Neural cell (in vitro differentiated cells): ENCODE results near the gene ZNF462. TPM values are rescaled to one million over a fixed set of nuclear protein-coding genes. Genes with fewer than 3 reads are reported as not detected.

Source experiments
- H2AFZ ChIP-seq: fragments of 200-600, 300-800 bp; sonication (generic), shearing (Covaris generic); 2 replicates; pipeline ENCODE4 v1.6.0; 2014; ENCODE audit warnings: low read depth, mild to moderate bottlenecking, antibody characterized with exemption, low read length, moderate library complexity
- H3F3A ChIP-seq: fragments of 200-600 bp; shearing (Covaris generic); 2 replicates; pipeline ENCODE4 v1.6.1; 2016; ENCODE audit warnings: mild to moderate bottlenecking, moderate library complexity, mixed read lengths, antibody characterized with exemption, low read length; ENCODE audit not compliant: insufficient read depth, poor library complexity, severe bottlenecking
- H3K27ac ChIP-seq: fragments of 200-600, 300-800 bp; sonication (generic), shearing (Covaris generic); 2 replicates; pipeline ENCODE4 v1.5.1; 2014; ENCODE audit warnings: mild to moderate bottlenecking, low read length, moderate library complexity
- H3K27me3 ChIP-seq: fragments of 300-800, 200-600 bp; sonication (generic), shearing (Covaris generic); 2 replicates; pipeline ENCODE4 v1.6.0; 2014; ENCODE audit warnings: mild to moderate bottlenecking, low read depth, low read length, moderate library complexity; ENCODE audit not compliant: insufficient read depth
- H3K36me3 ChIP-seq: fragments of 300-800, 200-600 bp; sonication (generic), shearing (Covaris generic); 2 replicates; pipeline ENCODE4 v1.5.1; 2014; ENCODE audit warnings: mild to moderate bottlenecking, antibody characterized with exemption, low read length, moderate library complexity; ENCODE audit not compliant: insufficient read depth
- H3K4me2 ChIP-seq: fragments of 300-800, 200-600 bp; sonication (generic), shearing (Covaris generic); 2 replicates; pipeline ENCODE4 v1.6.0; 2014; ENCODE audit warnings: mild to moderate bottlenecking, low read length
- H3K4me3 ChIP-seq: fragments of 300-800, 200-600 bp; sonication (generic), shearing (Covaris generic); 2 replicates; pipeline ENCODE4 v1.5.1; 2014; ENCODE audit warnings: mild to moderate bottlenecking, low read length, moderate library complexity
- H3K79me2 ChIP-seq: fragments of 200-600 bp; shearing (Covaris generic); replicated peaks from 2 replicates; pipeline ENCODE4 v1.6.0; 2014; ENCODE audit warnings: mild to moderate bottlenecking, low read length, moderate library complexity; ENCODE audit not compliant: insufficient read depth
- H3K9ac ChIP-seq: fragments of 300-800, 200-600 bp; sonication (generic), shearing (Covaris generic); 2 replicates; pipeline ENCODE4 v1.6.1; 2016; ENCODE audit warnings: mild to moderate bottlenecking, low read length, mixed read lengths
- H3K9me2 ChIP-seq: fragments of 200-600 bp; shearing (Covaris generic); 2 replicates; pipeline ENCODE4 v1.6.1; 2016; ENCODE audit warnings: mild to moderate bottlenecking, low read length, mixed read lengths; ENCODE audit not compliant: insufficient read depth
- H3K9me3 ChIP-seq: fragments of 200-600, 300-800 bp; sonication (generic), shearing (Covaris generic); 2 replicates; pipeline ENCODE4 v1.6.1; 2016; ENCODE audit warnings: mild to moderate bottlenecking, mixed run types, low read length, moderate library complexity, mixed read lengths
- H4K20me1 ChIP-seq: fragments of 200-600 bp; shearing (Covaris generic); 2 replicates; pipeline ENCODE4 v1.6.1; 2016; ENCODE audit warnings: mild to moderate bottlenecking, mixed run types; ENCODE audit not compliant: insufficient read depth
- CTCF ChIP-seq: fragments of 450-650 bp; IDR thresholded peaks from 2 replicates; pipeline ENCODE4 v1.5.1; 2014; ENCODE audit warnings: antibody characterized with exemption, mild to moderate bottlenecking, moderate library complexity; ENCODE audit not compliant: poor library complexity, severe bottlenecking
- EP300 ChIP-seq: fragments of 450-650 bp; conservative IDR thresholded peaks from 2 replicates; pipeline ENCODE4 v1.6.1; 2014; ENCODE audit warnings: antibody characterized with exemption, mild to moderate bottlenecking, moderate library complexity; ENCODE audit not compliant: poor library complexity, severe bottlenecking
- EZH2 ChIP-seq: fragments of 200-600, 300-800 bp; shearing (Covaris generic), sonication (generic); IDR thresholded peaks from 2 replicates; pipeline ENCODE4 v1.6.1; 2014; ENCODE audit warnings: antibody characterized with exemption, low read length, borderline replicate concordance, mild to moderate bottlenecking; ENCODE audit not compliant: insufficient read depth, poor library complexity, severe bottlenecking
- MXI1 ChIP-seq: fragments of 450-650 bp; conservative IDR thresholded peaks from 2 replicates; pipeline ENCODE4 v1.6.1; 2014; ENCODE audit warnings: antibody characterized with exemption, mild to moderate bottlenecking; ENCODE audit not compliant: poor library complexity, severe bottlenecking
- POLR2AphosphoS5 ChIP-seq: IDR thresholded peaks from 2 replicates; pipeline ENCODE4 v1.6.1; 2012
- RAD21 ChIP-seq: fragments of 450-650 bp; conservative IDR thresholded peaks from 2 replicates; pipeline ENCODE4 v1.6.1; 2014; ENCODE audit warnings: antibody characterized with exemption, mild to moderate bottlenecking, moderate library complexity
- SMC3 ChIP-seq: fragments of 450-650 bp; conservative IDR thresholded peaks from 2 replicates; pipeline ENCODE4 v1.6.1; 2014; ENCODE audit warnings: antibody characterized with exemption, mild to moderate bottlenecking, moderate library complexity; ENCODE audit not compliant: poor library complexity
- TAF1 ChIP-seq: IDR thresholded peaks from 2 replicates; pipeline ENCODE4 v1.6.1; 2012; ENCODE audit warnings: low read depth
- polyA minus RNA-seq: library from RNA; depleted of rRNA, polyadenylated mRNA; stranded (reverse); fragments of >200 nt; gene quantifications from 2 replicates; pipeline ENCODE4 v1.2.3, GENCODE V29; 2014
- polyA plus RNA-seq: library from polyadenylated mRNA; depleted of rRNA; stranded (reverse); fragments of >200 nt; gene quantifications from 2 replicates; pipeline ENCODE4 v1.2.3, GENCODE V29; 2014
- TF ChIP-seq, protein P1 (sequence below): IDR thresholded peaks from 2 replicates; pipeline ENCODE4 v1.6.1; 2012; ENCODE audit warnings: borderline replicate concordance

Gene ZNF462
- 9.1 and 15.8 TPM in 2 replicates for polyA plus RNA-seq
- polyA minus RNA-seq = 149 and 177 TPM in 2 replicates

DNA sequence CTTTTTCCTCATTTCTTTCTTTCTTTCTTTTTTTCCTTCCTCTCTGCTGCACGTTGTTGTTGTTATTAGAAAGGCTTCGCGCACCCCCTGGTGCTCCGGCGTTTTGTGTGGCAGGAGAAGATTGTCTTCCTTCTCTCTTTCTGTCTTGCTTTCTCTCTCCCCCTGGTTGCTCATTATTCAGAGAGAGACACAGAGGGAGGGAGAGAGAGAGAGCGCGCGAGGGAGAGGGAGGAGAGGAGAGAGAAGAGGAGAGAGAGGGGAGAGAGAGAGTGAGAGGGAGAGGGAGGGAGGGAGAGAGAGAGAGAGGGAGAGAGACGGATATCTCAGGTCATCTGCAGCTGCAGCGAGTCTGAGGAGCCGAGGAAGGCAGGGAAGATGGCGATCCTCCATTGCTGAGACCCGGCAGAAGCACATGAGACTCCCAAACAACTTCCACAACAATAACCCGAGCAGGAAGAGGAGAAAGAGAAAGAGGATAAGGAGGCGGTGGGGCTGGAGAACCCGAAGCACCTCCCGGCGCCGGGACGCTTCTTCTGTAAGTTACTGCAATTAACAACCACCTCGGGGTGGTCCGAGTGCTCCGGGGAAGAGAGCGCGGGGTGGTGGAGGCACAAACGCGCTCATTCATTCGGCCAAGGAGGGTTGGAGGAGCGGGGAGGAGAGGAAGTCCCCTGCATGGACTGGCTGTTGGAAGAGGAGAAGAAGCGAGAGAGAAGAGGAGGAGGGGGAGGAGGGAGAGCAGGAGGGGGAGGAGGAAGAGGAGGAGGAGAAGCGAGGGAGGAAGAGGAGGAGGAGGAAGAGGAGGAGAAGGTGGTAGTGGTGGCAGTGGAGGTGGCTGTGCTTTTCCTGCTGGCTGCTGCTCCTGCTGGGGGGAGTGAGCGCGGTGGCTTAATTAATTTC is at the start of gene ZNF462:
Gene ZNF462, plus strand, starts transcription at position 346 of the 900 bp plus-strand sequence. CDS start 60,218 bp downstream, outside the sequence.
- Histone ChIP-seq H2AFZ (peak within 1 kb of the TSS; percentile 73), H3K9me2 (no peaks in the 10 kb centered on the region), H3K4me3 (peak within 1 kb of the TSS; percentile 85), H3K27me3 (peaks cover 12% of the 10 kb centered on the region), H3K4me2 (peak within 1 kb of the TSS; percentile 78), H3K79me2 (peaks cover 47% of the 10 kb centered on the region), H3K36me3 (no peaks in the 10 kb centered on the region), H3K9me3 (no peaks in the 10 kb centered on the region), H3K9ac (peak within 1 kb of the TSS; percentile 89), H3F3A (peaks cover 29% of the 10 kb centered on the region), H3K27ac (peak within 1 kb of the TSS; percentile 94), H4K20me1 (no peaks in the 10 kb centered on the region)
- TF ChIP-seq TAF1 = peak; percentile 65
- TF ChIP-seq MXI1 = peak; percentile 60
- peak; percentile 57 for TF ChIP-seq POLR2AphosphoS5
- TF ChIP-seq EP300 = peak; percentile 29
- peak; percentile 47 for TF ChIP-seq CTCF
- TF ChIP-seq RAD21 = peak; percentile 54
- no peak for TF ChIP-seq EZH2
- TF ChIP-seq, protein P1, sequence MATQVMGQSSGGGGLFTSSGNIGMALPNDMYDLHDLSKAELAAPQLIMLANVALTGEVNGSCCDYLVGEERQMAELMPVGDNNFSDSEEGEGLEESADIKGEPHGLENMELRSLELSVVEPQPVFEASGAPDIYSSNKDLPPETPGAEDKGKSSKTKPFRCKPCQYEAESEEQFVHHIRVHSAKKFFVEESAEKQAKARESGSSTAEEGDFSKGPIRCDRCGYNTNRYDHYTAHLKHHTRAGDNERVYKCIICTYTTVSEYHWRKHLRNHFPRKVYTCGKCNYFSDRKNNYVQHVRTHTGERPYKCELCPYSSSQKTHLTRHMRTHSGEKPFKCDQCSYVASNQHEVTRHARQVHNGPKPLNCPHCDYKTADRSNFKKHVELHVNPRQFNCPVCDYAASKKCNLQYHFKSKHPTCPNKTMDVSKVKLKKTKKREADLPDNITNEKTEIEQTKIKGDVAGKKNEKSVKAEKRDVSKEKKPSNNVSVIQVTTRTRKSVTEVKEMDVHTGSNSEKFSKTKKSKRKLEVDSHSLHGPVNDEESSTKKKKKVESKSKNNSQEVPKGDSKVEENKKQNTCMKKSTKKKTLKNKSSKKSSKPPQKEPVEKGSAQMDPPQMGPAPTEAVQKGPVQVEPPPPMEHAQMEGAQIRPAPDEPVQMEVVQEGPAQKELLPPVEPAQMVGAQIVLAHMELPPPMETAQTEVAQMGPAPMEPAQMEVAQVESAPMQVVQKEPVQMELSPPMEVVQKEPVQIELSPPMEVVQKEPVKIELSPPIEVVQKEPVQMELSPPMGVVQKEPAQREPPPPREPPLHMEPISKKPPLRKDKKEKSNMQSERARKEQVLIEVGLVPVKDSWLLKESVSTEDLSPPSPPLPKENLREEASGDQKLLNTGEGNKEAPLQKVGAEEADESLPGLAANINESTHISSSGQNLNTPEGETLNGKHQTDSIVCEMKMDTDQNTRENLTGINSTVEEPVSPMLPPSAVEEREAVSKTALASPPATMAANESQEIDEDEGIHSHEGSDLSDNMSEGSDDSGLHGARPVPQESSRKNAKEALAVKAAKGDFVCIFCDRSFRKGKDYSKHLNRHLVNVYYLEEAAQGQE = no peak
- TF ChIP-seq SMC3 = peak; percentile 59

GRCh38 chr9:106816524-106816923 is 46.4 kb upstream of the ZNF462 start:
- TF ChIP-seq POLR2AphosphoS5 = no peak
- TF ChIP-seq EP300 = no peak
- no peak for TF ChIP-seq CTCF
- no peak for TF ChIP-seq SMC3
- TF ChIP-seq TAF1 = no peak
- no peak for TF ChIP-seq RAD21
- TF ChIP-seq MXI1 = no peak
- no peak for TF ChIP-seq EZH2
- TF ChIP-seq, protein P1 = no peak

More at GRCh38 chr9:106816524-106816923, 46.4 kb upstream of the ZNF462 start:
- Histone ChIP-seq H3K9me2 (no peaks in the 10 kb centered on the region), H3K36me3 (no peaks in the 10 kb centered on the region), H3F3A (no peaks in the 10 kb centered on the region), H3K27me3 (no peaks in the 10 kb centered on the region), H2AFZ (no peak overlapping the region), H3K9ac (no peak overlapping the region), H3K79me2 (no peaks in the 10 kb centered on the region), H3K9me3 (no peaks in the 10 kb centered on the region), H3K27ac (no peak overlapping the region), H4K20me1 (no peaks in the 10 kb centered on the region), H3K4me2 (no peak overlapping the region), H3K4me3 (no peak overlapping the region)
